Activated naive CD8-positive, alpha-beta T cell (primary cell): Measurements from ENCODE around the gene OR5B2.

Source experiments
- H3K27ac Mint-ChIP-seq: one replicate; pipeline ENCODE4 v1.8.0; 2021; ENCODE audit warnings: mixed read lengths
- H3K27me3 Mint-ChIP-seq: one replicate; pipeline ENCODE4 v1.8.0; 2021; ENCODE audit warnings: mixed read lengths
- H3K36me3 Mint-ChIP-seq: one replicate; pipeline ENCODE4 v1.8.0; 2021; ENCODE audit warnings: mixed read lengths
- H3K4me1 Mint-ChIP-seq: one replicate; pipeline ENCODE4 v1.8.0; 2021; ENCODE audit warnings: low read depth, mixed read lengths
- H3K4me3 Mint-ChIP-seq: one replicate; pipeline ENCODE4 v1.8.0; 2021; ENCODE audit warnings: mild to moderate bottlenecking, mixed read lengths
- H3K9me3 Mint-ChIP-seq: one replicate; pipeline ENCODE4 v1.8.0; 2021; ENCODE audit warnings: low read depth, mixed read lengths

OR5B2 gene

GRCh38 chr11:58392746-58393145 is 35.2 kb downstream of the OR5B2 start:
- Mint-ChIP-seq H3K4me1 (no peaks in the 10 kb centered on the region), H3K27me3 (no peaks in the 10 kb centered on the region), H3K4me3 (no peak overlapping the region), H3K36me3 (peaks cover 9% of the 10 kb centered on the region), H3K27ac (no peak overlapping the region), H3K9me3 (peaks cover 11% of the 10 kb centered on the region)

- H3K27ac Mint-ChIP-seq = no peak overlapping the region
- H3K9me3 Mint-ChIP-seq = peaks cover 11% of the 10 kb centered on the region
- no peak overlapping the region for H3K4me3 Mint-ChIP-seq
- no peaks in the 10 kb centered on the region for H3K4me1 Mint-ChIP-seq
- no peaks in the 10 kb centered on the region for H3K27me3 Mint-ChIP-seq
- H3K36me3 Mint-ChIP-seq = peaks cover 9% of the 10 kb centered on the region
Measured at GRCh38 chr11:58391879-58392278, 36.0 kb downstream of the OR5B2 start.

- H3K9me3 Mint-ChIP-seq = peaks cover 11% of the 10 kb centered on the region
- H3K27ac Mint-ChIP-seq = no peak overlapping the region
- H3K36me3 Mint-ChIP-seq = peaks cover 8% of the 10 kb centered on the region
- no peak overlapping the region for H3K4me3 Mint-ChIP-seq
- H3K27me3 Mint-ChIP-seq = no peaks in the 10 kb centered on the region
- no peaks in the 10 kb centered on the region for H3K4me1 Mint-ChIP-seq
Measured at GRCh38 chr11:58390551-58391063, 37.3 kb downstream of the OR5B2 start.
